CD4-positive, alpha-beta T cell treated with Interferon alpha-2 for 1 hour (primary cell): ENCODE measurements around the gene KRT32.
"Not testable (repeated sequence)": the region's sequence is repeated elsewhere in the genome, so short reads cannot be mapped to it uniquely, and the experiment has no call there.

ENCODE experiments used
- DNase-seq, 2 donors: peaks; one replicate each; pipeline ENCODE4 v3.0.0-alpha.2; 2020 to 2022

Gene KRT32

GRCh38 chr17:41424111-41424635, 43.0 kb downstream of the KRT32 start, which contains the start of gene KRT37:
TSS of gene KRT37 (minus strand) at chr17:41424585. CDS start at chr17:41424523, 62 bp downstream.
- DNase-seq, result no peak

DNA sequence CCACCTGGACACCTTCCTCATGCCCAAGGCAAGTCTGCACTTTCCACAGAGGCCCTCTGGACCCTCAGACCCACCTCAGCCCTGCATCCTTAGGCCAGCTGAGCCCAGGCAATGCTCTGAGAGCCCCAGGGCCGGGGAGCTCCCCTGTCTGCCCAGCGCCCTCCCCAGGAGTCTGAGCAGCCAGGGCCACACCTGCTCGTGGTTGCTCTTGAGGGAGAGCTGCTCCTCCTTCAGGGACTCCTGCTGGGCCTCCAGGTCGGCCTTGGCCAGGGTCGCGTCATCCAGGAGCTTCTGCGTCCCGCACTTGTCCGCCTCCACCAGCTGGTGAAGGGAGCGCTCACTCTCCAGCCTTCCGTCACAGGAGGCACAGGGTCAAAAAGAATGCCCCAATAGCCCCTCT, 44.6 kb downstream of the KRT32 start:
- DNase-seq, result not testable (repeated sequence)

- no peak for DNase-seq
Measured at GRCh38 chr17:41421617-41422016, 45.6 kb downstream of the KRT32 start.

DNA sequence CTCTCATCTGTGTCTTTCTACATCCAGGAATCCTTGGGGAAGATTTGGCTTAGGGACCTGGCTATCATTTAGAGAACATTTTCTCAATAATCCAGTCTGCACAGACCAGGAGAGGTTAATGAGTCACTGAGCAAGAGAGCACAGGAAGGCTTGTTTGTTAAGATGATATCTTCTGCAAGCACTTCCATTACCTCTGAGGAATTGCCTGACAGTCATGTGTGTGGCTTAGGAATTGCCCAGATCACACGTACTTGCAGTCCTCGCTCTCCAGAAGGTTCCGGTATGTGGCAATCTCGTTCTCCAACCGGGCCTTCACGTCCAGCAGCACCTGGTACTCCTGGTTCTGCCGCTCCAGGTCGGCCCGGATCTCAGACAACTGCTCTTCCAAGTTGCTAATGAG, 46.1 kb downstream of the KRT32 start:
- no peak for DNase-seq

DNA sequence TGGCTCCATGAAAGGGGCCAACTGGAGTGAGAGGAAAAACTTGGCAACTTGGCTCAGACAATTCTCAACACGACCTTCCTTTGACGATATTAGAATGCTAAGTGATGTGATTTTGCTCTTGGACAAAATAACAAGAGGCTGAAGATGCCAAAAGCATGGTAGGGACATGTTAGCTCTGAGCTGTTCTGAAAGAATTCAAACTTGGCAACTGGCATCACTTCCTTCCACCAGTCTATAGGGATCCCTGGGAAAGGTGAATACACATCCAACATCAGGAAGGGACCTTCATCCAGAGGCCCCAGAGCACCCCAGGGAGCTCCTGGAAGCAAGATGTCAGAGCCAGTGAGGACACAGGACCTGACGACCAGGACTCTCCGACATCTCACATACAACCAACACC, 47.1 kb downstream of the KRT32 start:
- no peak for DNase-seq

- no peak for DNase-seq
Measured at GRCh38 chr17:41419716-41420115, 47.5 kb downstream of the KRT32 start.

- no peak for DNase-seq
Measured at GRCh38 chr17:41418116-41418860, 48.9 kb downstream of the KRT32 start.

GRCh38 chr17:41417576-41418015, 49.6 kb downstream of the KRT32 start:
- no peak for DNase-seq

DNA sequence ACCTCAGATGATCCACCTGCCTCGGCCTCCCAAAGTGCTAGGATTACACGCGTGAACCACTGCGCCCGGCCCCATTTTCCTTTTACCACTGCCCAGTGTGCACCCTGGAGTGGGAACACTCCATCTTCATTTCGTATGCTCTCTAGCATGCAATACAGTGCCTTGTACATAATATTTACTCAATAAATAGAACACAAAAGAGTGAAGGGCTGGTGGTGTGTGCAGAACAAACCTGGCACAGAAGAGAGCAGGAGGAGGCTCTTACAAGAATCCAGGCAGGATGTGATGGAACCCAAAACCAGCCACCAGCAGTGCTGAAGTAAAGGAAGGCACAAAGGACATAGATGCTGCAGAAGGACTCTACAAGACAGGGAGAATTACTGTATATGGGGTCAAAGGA, 50.1 kb downstream of the KRT32 start:
- DNase-seq, result no peak

- no peak for DNase-seq
Measured at GRCh38 chr17:41416479-41416878, 50.7 kb downstream of the KRT32 start.

DNA sequence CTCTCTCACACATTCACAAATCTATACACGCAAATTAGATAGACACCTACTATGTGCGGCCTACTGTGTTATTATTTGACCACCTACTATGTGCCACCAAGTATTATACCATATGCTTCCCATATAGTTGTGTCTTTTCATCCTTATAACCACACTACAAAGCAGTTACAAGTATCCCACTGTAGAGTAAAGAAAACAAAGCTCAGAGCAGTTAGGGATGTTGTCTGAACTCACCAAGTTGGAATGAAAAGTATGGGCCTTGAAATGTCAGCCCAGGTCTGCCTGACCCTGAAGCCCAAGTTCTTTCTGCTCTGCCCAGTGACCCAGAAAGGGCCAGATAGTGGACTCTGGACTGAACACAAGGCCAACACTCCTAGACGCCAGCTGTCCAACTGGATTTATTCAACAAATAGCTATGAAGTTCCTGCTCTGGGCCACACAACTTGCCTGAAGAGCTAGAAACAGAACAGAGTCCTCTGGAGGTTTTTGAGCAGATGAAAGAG, 51.3 kb downstream of the KRT32 start:
- DNase-seq, result no peak

- DNase-seq, result no peak
Measured at GRCh38 chr17:41415411-41415810, 51.8 kb downstream of the KRT32 start.

DNA sequence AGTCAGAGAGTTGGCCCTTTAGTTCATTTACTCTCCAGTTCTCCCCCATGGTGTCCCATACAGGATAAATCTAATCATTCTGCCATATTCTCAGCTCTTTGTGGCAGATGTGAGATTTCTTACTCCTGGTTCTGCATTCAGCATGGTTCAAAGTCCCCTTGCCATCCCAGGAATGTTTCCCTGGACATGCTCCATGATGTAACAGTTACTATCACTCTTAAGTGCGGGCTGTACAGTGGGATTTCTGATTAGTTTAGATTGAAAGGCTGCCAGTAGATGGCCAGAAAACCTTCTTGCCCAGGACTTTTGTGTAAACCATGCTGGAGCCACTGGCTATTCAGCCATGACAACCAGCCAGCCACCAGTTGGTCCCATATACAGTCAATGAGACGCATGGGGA, 53.2 kb downstream of the KRT32 start:
- DNase-seq, result no peak

DNA sequence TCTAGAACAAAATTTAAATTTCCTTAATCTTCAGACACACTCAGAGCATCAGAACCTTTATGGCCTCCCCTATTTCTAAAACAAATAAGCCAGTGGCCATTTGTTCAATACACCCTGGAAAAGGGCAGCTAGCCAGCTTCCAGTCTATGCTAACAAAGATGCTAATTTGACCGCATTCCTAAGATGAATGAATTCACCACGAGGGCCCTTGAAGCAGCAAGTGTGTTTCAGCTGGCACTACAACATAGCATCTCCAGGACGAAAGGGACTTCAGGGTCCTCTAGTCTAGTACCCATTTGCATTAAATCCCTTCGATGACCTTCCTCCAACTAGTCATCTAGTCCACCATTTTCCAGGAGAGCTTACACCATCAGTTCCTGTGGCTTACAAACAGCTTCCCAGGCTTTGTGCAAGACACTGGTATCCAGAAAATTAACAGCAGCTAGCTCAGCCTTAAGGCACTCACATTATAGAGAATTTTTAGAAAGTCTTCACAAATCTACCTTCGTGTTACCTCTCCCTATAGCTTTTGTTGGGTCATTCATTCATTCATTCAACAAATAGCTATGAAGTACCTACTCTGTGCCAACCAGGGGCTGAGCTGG, 53.7 kb downstream of the KRT32 start:
- no peak for DNase-seq

- no peak for DNase-seq
Measured at GRCh38 chr17:41411072-41411840, 55.9 kb downstream of the KRT32 start.
